Activated B cell treated with CpG ODN at 0.5 μM for 24 hours (primary cell): ENCODE measurements around the gene EHMT1. TPM values are rescaled to one million over a fixed set of nuclear protein-coding genes. Genes with fewer than 3 reads are reported as not detected.

ENCODE experiments used
- ATAC-seq: fragments of 200-7000 bp; cut with Tn5 transposase; one replicate; pipeline ENCODE4 v1.10.0; 2021; ENCODE audit warnings: low read depth, mild to moderate bottlenecking, moderate library complexity
- CTCF ChIA-PET: fragments of 350-600 bp; sonication (Branson Sonifier 250); formaldehyde crosslinking; loops from one replicate; lab custom pipeline; 2021; ENCODE audit warnings: antibody characterized with exemption; lab: Charles Lee
- POLR2A ChIA-PET: fragments of 350-600 bp; sonication (Branson Sonifier 250); formaldehyde crosslinking; loops from one replicate; lab custom pipeline; 2021; ENCODE audit warnings: antibody characterized with exemption; lab: Charles Lee
- DNase-seq: peaks from one replicate; pipeline ENCODE4 v3.0.0; 2022
- H3K27ac Mint-ChIP-seq: one replicate; pipeline ENCODE4 v1.8.0; 2020; ENCODE audit warnings: mixed read lengths
- H3K27me3 Mint-ChIP-seq: one replicate; pipeline ENCODE4 v1.8.0; 2021; ENCODE audit warnings: mixed read lengths
- H3K36me3 Mint-ChIP-seq: one replicate; pipeline ENCODE4 v1.8.0; 2021; ENCODE audit warnings: low read depth, mixed read lengths
- H3K4me1 Mint-ChIP-seq: one replicate; pipeline ENCODE4 v1.8.0; 2021; ENCODE audit warnings: mixed read lengths
- H3K4me3 Mint-ChIP-seq: one replicate; pipeline ENCODE4 v1.8.0; 2020; ENCODE audit warnings: mild to moderate bottlenecking, mixed read lengths
- H3K9me3 Mint-ChIP-seq: one replicate; pipeline ENCODE4 v1.8.0; 2020; ENCODE audit warnings: mixed read lengths
- CTCF ChIP-seq: fragments of 200-600 bp; IDR thresholded peaks from one replicate; pipeline ENCODE4 v1.8.0; 2022; ENCODE audit warnings: antibody characterized with exemption, mild to moderate bottlenecking
- intact Hi-C: fragments of 100-400 bp; cut with micrococcal nuclease; formaldehyde crosslinking; loops from one replicate; pipeline ENCODE4 v1.15.1; 2024
- total RNA-seq: library from RNA; stranded (reverse); gene quantifications from 2 replicates; pipeline ENCODE4 v1.2.3, GENCODE V29; 2022

Gene EHMT1
- total RNA-seq, 1 donor from 2014 or later: 163 TPM

DNA sequence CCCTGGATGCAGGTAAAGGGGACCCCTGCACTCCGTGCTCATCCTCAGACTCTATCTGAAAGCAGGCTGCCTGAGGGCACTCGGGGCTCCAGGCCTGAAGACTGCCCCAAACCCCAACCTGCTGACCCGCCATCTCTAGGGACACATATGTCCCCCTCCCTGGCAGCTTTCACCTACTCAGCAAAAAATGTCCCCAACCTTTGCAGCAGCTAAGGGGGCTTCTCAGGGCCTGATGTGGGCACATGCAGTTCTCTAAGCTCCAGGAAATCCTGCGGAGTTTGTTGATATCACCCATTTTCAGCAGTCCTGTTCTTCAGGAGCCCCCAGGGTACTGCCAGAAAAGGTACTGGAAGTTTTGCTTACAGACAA lies 37.9 kb upstream of the EHMT1 start:
- intact Hi-C loops: no loop called here
- no peaks in the 10 kb centered on the region for H3K9me3 Mint-ChIP-seq
- H3K4me3 Mint-ChIP-seq: no peak overlapping the region
- peaks cover 40% of the 10 kb centered on the region for H3K36me3 Mint-ChIP-seq
- H3K27me3 Mint-ChIP-seq: no peaks in the 10 kb centered on the region
- CTCF ChIA-PET: no interaction called here
- DNase-seq (no peak), ATAC-seq (no peak)
- no peak for TF ChIP-seq CTCF
- POLR2A ChIA-PET: no interaction called here
- H3K4me1 Mint-ChIP-seq: peaks cover 29% of the 10 kb centered on the region
- H3K27ac Mint-ChIP-seq: no peak overlapping the region

GRCh38 chr9:137581361-137582285 lies 37.2 kb upstream of the EHMT1 start:
- intact Hi-C loops: no loop called here
- CTCF ChIA-PET: no interaction called here
- ATAC-seq (no peak), DNase-seq (no peak)
- Mint-ChIP-seq H3K9me3 (no peaks in the 10 kb centered on the region), H3K27me3 (no peaks in the 10 kb centered on the region), H3K36me3 (peaks cover 42% of the 10 kb centered on the region), H3K4me3 (no peak overlapping the region), H3K27ac (no peak overlapping the region), H3K4me1 (peaks cover 22% of the 10 kb centered on the region)
- no peak for TF ChIP-seq CTCF
- POLR2A ChIA-PET: interaction anchor here (1.0 kb wide), 1 partner anchor 29 kb away, joined by 3 read pairs; no protein-coding TSS in a partner anchor

DNA sequence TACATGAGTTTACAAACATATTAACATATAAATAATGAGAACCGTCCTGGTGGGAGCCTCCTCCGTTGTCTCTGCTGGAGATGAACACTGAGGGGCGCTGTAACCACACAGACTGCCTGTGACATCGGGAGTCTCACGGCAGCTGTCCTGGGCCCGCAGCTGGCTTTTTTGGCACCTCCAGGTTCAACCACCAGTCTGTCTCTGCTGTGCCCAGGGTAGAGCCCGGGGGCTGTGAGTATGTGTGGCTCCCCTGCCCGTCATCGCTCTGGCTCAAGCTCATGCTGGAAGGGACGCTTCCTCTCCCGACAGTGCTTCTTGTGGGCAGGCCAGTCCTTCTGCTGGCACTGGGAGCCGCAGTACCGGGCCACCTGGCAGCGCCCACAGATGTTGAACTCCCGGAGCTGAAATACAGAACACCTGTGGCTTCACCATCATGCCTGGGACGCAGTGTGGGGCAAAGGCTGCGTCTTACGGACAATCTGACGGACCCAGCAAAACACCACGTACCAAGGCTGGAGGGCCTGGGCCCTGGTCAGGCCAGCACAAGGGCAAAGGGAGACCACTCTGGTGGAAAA lies 36.4 kb upstream of the EHMT1 start:
- intact Hi-C loops: no loop called here
- ATAC-seq (no peak), DNase-seq (no peak)
- peaks cover 47% of the 10 kb centered on the region for H3K36me3 Mint-ChIP-seq
- H3K4me3 Mint-ChIP-seq: no peak overlapping the region
- H3K27ac Mint-ChIP-seq: no peak overlapping the region
- no peaks in the 10 kb centered on the region for H3K27me3 Mint-ChIP-seq
- no peak for TF ChIP-seq CTCF
- H3K9me3 Mint-ChIP-seq: no peaks in the 10 kb centered on the region
- ChIA-PET POLR2A (interaction anchor here (1.0 kb wide), 1 partner anchor 30 kb away, joined by 3 read pairs; no protein-coding TSS in a partner anchor), CTCF (no interaction called here)
- peaks cover 16% of the 10 kb centered on the region for H3K4me1 Mint-ChIP-seq

GRCh38 chr9:137583347-137583746 lies 35.5 kb upstream of the EHMT1 start:
- POLR2A ChIA-PET: no interaction called here
- no peak overlapping the region for H3K4me3 Mint-ChIP-seq

More at GRCh38 chr9:137583347-137583746, 35.5 kb upstream of the EHMT1 start:
- H3K36me3 Mint-ChIP-seq: peaks cover 57% of the 10 kb centered on the region
- CTCF ChIA-PET: no interaction called here
- DNase-seq (no peak), ATAC-seq (no peak)
- no peaks in the 10 kb centered on the region for H3K9me3 Mint-ChIP-seq
- H3K4me1 Mint-ChIP-seq: peaks cover 7% of the 10 kb centered on the region
- TF ChIP-seq CTCF: no peak
- intact Hi-C loops: no loop called here
- no peak overlapping the region for H3K27ac Mint-ChIP-seq
- H3K27me3 Mint-ChIP-seq: no peaks in the 10 kb centered on the region
